HG03108 (cell line): ENCODE data around the gene RFX1.
A peak's percentile ranks its signal among the peaks of the same experiment; 100 is the strongest.

Source experiments
- ATAC-seq: cut with Tn5 transposase; IDR thresholded peaks from one replicate; pipeline ENCODE4 v1.9.1; 2021; ENCODE audit warnings: moderate library complexity; ENCODE audit not compliant: unreplicated experiment

The RFX1 gene

GRCh38 chr19:13996928-13997630 is 9.0 kb downstream of the RFX1 start:
- ATAC-seq = no peak

- no peak for ATAC-seq
Observed at GRCh38 chr19:13995878-13996765, 10.0 kb downstream of the RFX1 start.

GRCh38 chr19:13995017-13995728 is 10.9 kb downstream of the RFX1 start:
- ATAC-seq = no peak

- no peak for ATAC-seq
Observed at GRCh38 chr19:13993590-13994300, 12.4 kb downstream of the RFX1 start.

- ATAC-seq = no peak
Observed at GRCh38 chr19:13992025-13992424, 14.1 kb downstream of the RFX1 start.

GRCh38 chr19:13990085-13990484 is 16.0 kb downstream of the RFX1 start:
- ATAC-seq = no peak

- ATAC-seq = no peak
Observed at GRCh38 chr19:13989487-13989886, 16.6 kb downstream of the RFX1 start.

GRCh38 chr19:13987101-13987890 is 18.8 kb downstream of the RFX1 start:
- no peak for ATAC-seq

GRCh38 chr19:13986348-13986904 is 19.7 kb downstream of the RFX1 start:
- ATAC-seq = peak; percentile 72

- ATAC-seq = peak; percentile 7
Observed at GRCh38 chr19:13985771-13986347, 20.3 kb downstream of the RFX1 start.

GRCh38 chr19:13984875-13985741 is 21.0 kb downstream of the RFX1 start:
- no peak for ATAC-seq

GRCh38 chr19:13984186-13984585 is 21.9 kb downstream of the RFX1 start:
- no peak for ATAC-seq

- no peak for ATAC-seq
Observed at GRCh38 chr19:13983213-13983889, 22.8 kb downstream of the RFX1 start.

- ATAC-seq = no peak
Observed at GRCh38 chr19:13982773-13983172, 23.3 kb downstream of the RFX1 start.

GRCh38 chr19:13981988-13982501 is 24.1 kb downstream of the RFX1 start:
- no peak for ATAC-seq

GRCh38 chr19:13981467-13981866 is 24.7 kb downstream of the RFX1 start:
- no peak for ATAC-seq

- ATAC-seq = no peak
Observed at GRCh38 chr19:13981021-13981420, 25.1 kb downstream of the RFX1 start.

GRCh38 chr19:13980340-13980739 is 25.8 kb downstream of the RFX1 start:
- ATAC-seq = no peak
